Activated T-cell treated with anti-CD3 and anti-CD28 coated beads, Interleukin-2, amount 50 U/mL, for 24 hours (primary cell): ENCODE results near the gene RXFP3.
"Not testable (repeated sequence)": the region's sequence is repeated elsewhere in the genome, so short reads cannot be mapped to it uniquely, and the experiment has no call there.

Experiments
- DNase-seq: peaks from one replicate; pipeline ENCODE4 v3.0.0-alpha.2; 2020
- H3K27ac Mint-ChIP-seq: 2 replicates; pipeline ENCODE4 v1.8.0; 2020; ENCODE audit warnings: mild to moderate bottlenecking, mixed read lengths
- H3K27me3 Mint-ChIP-seq: 2 replicates; pipeline ENCODE4 v1.8.0; 2020; ENCODE audit warnings: mixed read lengths
- H3K36me3 Mint-ChIP-seq: 2 replicates; pipeline ENCODE4 v1.8.0; 2020; ENCODE audit warnings: low read depth, mixed read lengths
- H3K4me1 Mint-ChIP-seq: 2 replicates; pipeline ENCODE4 v1.8.0; 2020; ENCODE audit warnings: low read depth, mixed read lengths
- H3K4me3 Mint-ChIP-seq: 2 replicates; pipeline ENCODE4 v1.8.0; 2020; ENCODE audit warnings: mild to moderate bottlenecking, moderate library complexity, mixed read lengths
- H3K9me3 Mint-ChIP-seq: 2 replicates; pipeline ENCODE4 v1.8.0; 2020; ENCODE audit warnings: mixed read lengths

The RXFP3 gene, protein sequence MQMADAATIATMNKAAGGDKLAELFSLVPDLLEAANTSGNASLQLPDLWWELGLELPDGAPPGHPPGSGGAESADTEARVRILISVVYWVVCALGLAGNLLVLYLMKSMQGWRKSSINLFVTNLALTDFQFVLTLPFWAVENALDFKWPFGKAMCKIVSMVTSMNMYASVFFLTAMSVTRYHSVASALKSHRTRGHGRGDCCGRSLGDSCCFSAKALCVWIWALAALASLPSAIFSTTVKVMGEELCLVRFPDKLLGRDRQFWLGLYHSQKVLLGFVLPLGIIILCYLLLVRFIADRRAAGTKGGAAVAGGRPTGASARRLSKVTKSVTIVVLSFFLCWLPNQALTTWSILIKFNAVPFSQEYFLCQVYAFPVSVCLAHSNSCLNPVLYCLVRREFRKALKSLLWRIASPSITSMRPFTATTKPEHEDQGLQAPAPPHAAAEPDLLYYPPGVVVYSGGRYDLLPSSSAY

DNA sequence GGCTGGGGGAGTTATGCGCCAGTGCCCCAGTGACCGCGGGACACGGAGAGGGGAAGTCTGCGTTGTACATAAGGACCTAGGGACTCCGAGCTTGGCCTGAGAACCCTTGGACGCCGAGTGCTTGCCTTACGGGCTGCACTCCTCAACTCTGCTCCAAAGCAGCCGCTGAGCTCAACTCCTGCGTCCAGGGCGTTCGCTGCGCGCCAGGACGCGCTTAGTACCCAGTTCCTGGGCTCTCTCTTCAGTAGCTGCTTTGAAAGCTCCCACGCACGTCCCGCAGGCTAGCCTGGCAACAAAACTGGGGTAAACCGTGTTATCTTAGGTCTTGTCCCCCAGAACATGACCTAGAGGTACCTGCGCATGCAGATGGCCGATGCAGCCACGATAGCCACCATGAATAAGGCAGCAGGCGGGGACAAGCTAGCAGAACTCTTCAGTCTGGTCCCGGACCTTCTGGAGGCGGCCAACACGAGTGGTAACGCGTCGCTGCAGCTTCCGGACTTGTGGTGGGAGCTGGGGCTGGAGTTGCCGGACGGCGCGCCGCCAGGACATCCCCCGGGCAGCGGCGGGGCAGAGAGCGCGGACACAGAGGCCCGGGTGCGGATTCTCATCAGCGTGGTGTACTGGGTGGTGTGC, at the start of gene RXFP3:
Gene RXFP3 (plus strand): TSS at position 6 of the 636 bp plus-strand sequence. CDS start 355 bp downstream, at position 361.
- peak; percentile 30 for DNase-seq
- Mint-ChIP-seq H3K27me3 (peaks cover 65% of the 10 kb centered on the region), H3K27ac (no peak within 1 kb of the TSS), H3K36me3 (no peaks in the 10 kb centered on the region), H3K9me3 (no peaks in the 10 kb centered on the region), H3K4me3 (no peak within 1 kb of the TSS), H3K4me1 (peaks cover 11% of the 10 kb centered on the region)

DNA sequence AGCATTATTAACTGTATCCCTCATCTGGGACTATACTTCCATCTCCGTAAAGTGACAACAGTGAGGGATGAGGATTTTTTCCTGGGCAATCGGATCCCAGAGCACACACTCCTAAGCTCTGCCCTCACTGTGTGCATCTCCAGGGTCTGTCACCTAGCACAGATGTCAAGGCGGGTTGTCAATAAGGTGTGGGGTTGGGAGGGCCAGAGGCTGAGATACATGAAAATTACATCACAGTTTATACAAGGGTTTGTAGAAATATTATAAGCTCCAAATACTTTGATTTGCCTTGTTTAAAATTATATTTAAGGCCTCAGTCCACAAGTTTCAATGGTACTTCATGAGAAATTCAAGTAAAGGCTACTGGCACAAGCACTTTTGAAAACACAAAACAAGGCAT, 48.9 kb upstream of the RXFP3 start:
- Mint-ChIP-seq H3K4me3 (no peak overlapping the region), H3K4me1 (peaks cover 7% of the 10 kb centered on the region), H3K27ac (no peak overlapping the region), H3K9me3 (no peaks in the 10 kb centered on the region), H3K27me3 (peaks cover 38% of the 10 kb centered on the region), H3K36me3 (no peaks in the 10 kb centered on the region)
- DNase-seq: no peak

GRCh38 chr5:33888587-33888986, 47.6 kb upstream of the RXFP3 start:
- Mint-ChIP-seq H3K9me3 (no peaks in the 10 kb centered on the region), H3K27me3 (peaks cover 52% of the 10 kb centered on the region), H3K36me3 (no peaks in the 10 kb centered on the region), H3K4me1 (peaks cover 7% of the 10 kb centered on the region), H3K27ac (no peak overlapping the region), H3K4me3 (no peak overlapping the region)
- DNase-seq: no peak

- Mint-ChIP-seq H3K4me3 (no peak overlapping the region), H3K27me3 (peaks cover 64% of the 10 kb centered on the region), H3K9me3 (no peaks in the 10 kb centered on the region), H3K27ac (no peak overlapping the region), H3K4me1 (peaks cover 7% of the 10 kb centered on the region), H3K36me3 (no peaks in the 10 kb centered on the region)
- no peak for DNase-seq
Measured at GRCh38 chr5:33890131-33891032, 45.8 kb upstream of the RXFP3 start.

- no peak overlapping the region for H3K4me3 Mint-ChIP-seq
- DNase-seq: no peak
- no peak overlapping the region for H3K27ac Mint-ChIP-seq
- peaks cover 67% of the 10 kb centered on the region for H3K27me3 Mint-ChIP-seq
- H3K9me3 Mint-ChIP-seq: no peaks in the 10 kb centered on the region
- H3K4me1 Mint-ChIP-seq: peaks cover 7% of the 10 kb centered on the region
- H3K36me3 Mint-ChIP-seq: no peaks in the 10 kb centered on the region
Measured at GRCh38 chr5:33891446-33891787, 44.8 kb upstream of the RXFP3 start.

DNA sequence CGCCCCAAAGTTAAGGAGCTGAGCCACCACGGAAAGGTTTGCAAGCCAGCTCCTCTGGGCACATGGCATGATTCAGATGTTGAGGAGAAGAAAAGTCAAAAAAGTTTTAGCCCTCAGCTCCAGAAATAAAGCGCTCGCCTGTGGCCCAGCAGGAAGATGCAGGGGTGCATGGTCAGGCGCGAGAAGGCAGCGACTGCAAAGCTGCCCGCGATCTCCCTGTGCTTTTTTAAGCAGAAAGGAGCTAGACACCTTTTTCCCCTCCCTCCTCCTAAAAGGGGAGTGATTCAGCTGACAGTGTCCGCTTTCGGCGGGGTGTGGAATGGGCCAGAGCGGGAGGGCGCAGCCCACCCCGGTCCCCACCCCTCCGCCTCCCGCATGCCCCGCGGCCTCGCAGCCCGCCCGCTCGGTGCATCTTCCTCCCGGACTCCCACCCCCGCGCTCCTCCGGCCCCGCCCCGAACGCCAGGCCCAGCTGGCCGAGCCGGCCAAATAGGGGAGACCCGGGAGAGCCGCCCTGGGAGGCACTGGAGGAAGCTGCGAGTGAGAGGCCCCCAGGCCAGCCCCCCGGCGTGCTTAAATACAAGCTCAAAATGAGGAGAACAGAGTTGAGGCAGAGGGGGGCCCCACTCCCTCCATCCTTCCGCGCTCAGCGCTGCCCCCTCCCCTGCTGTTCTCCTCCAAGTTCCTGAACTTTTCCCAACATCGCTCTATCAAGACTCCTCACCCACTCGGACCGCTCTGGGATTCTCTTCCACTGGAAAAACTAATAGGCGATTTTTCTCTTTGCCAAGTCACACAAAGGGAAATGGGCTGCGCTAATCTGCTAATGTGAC, 44.2 kb upstream of the RXFP3 start, which contains the start of gene ADAMTS12:
Gene ADAMTS12 (minus strand): TSS at position 203 of the 832 bp plus-strand sequence. CDS start 134 bp downstream, at position 69.
- Mint-ChIP-seq H3K9me3 (no peaks in the 10 kb centered on the region), H3K36me3 (no peaks in the 10 kb centered on the region), H3K4me3 (no peak within 1 kb of the TSS), H3K27ac (no peak within 1 kb of the TSS), H3K4me1 (peaks cover 7% of the 10 kb centered on the region), H3K27me3 (peaks cover 70% of the 10 kb centered on the region)
- DNase-seq: no peak

DNA sequence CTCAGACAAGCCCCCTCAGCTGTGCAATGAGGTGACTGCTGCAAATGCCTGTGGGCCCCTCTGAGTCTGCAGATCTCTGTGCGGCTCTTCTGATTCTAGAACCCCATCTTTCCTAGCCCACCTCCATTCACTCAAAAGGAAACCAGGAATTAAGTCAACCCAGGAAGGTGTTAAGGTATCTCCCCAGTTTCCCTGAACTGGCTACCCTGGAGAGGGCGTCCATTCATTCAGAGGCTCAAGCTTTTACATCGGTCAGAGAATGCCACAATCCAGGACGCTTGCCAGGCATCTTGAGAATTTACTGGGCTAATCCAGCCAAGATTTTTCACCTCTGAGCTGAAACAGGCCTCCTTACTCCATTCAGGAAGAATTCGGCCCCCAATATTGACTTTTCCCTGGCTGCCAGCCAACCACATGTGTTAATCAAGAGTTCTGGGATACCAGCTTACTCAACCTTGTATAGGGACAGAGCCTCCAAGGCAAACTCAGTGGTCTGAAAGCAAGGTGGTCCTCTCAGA, 43.5 kb upstream of the RXFP3 start:
- Mint-ChIP-seq H3K27ac (no peak overlapping the region), H3K27me3 (peaks cover 68% of the 10 kb centered on the region), H3K36me3 (no peaks in the 10 kb centered on the region), H3K4me1 (peaks cover 7% of the 10 kb centered on the region), H3K4me3 (no peak overlapping the region), H3K9me3 (no peaks in the 10 kb centered on the region)
- DNase-seq: no peak

DNA sequence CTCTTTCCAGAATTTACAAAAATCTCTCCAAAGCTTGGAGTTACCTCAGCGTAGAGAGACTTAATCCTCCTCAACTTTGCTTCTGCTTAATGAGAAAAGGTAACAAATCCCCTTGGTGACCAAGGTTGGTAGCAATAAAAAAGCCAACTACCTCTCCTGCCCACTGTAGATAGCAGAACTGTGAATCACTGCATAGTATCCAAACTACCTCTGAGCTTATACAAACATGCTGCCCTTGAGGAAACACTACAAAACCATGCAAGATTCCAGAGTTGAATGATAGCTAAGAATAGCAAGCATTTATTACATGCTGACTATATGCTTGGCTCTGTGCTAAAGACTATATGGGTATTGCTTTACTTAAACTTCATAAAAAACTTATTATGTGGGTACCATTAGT, 41.6 kb upstream of the RXFP3 start:
- Mint-ChIP-seq H3K9me3 (no peaks in the 10 kb centered on the region), H3K36me3 (no peaks in the 10 kb centered on the region), H3K4me1 (peaks cover 7% of the 10 kb centered on the region), H3K27ac (no peak overlapping the region), H3K4me3 (no peak overlapping the region), H3K27me3 (peaks cover 61% of the 10 kb centered on the region)
- DNase-seq: no peak

DNA sequence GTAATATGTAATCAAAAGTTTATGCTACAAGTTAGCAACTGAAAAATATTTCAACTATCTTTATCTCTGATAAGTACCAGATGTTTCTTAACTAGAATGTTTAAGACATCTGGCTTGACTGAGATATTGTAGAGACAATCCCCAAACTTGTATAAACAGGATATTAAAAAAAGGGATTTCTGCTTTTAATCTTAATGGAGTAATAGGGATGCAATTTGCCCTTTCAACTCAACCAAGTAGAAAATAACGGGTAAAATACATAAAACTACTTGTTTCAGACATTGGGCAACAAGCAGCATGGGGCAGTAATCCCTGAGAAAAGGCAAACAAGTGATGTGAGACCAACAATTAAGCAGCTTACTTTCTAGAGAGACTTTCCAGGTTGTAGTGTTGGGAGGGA, 35.0 kb upstream of the RXFP3 start:
- H3K27ac Mint-ChIP-seq: no peak overlapping the region
- DNase-seq: no peak
- H3K4me3 Mint-ChIP-seq: no peak overlapping the region
- H3K27me3 Mint-ChIP-seq: peaks cover 8% of the 10 kb centered on the region
- no peaks in the 10 kb centered on the region for H3K4me1 Mint-ChIP-seq
- H3K36me3 Mint-ChIP-seq: no peaks in the 10 kb centered on the region
- H3K9me3 Mint-ChIP-seq: peaks cover 19% of the 10 kb centered on the region

GRCh38 chr5:33903118-33903517, 33.1 kb upstream of the RXFP3 start:
- Mint-ChIP-seq H3K36me3 (no peaks in the 10 kb centered on the region), H3K4me3 (no peak overlapping the region), H3K4me1 (no peaks in the 10 kb centered on the region), H3K27ac (no peak overlapping the region), H3K9me3 (peaks cover 35% of the 10 kb centered on the region), H3K27me3 (peaks cover 4% of the 10 kb centered on the region)
- no peak for DNase-seq

DNA sequence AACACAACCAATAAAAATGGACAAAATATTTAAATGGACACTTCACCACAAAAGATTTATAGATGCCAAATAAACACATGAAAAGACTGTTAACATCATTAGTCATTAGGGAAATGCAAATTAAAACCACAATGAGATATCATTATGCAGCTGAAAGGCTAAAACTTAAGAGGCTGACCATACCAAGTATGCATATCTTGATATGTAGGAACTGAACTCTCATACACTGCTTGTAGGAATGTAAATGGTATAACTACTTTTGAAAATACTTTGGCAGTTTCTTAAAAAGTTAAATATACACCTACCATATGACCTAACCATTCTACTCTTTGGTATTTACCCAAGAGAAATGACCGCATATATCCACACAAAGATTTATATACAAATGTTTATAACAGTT, 30.8 kb upstream of the RXFP3 start:
- no peak for DNase-seq
- Mint-ChIP-seq H3K4me1 (no peaks in the 10 kb centered on the region), H3K36me3 (no peaks in the 10 kb centered on the region), H3K27me3 (no peaks in the 10 kb centered on the region), H3K27ac (no peak overlapping the region), H3K9me3 (peaks cover 39% of the 10 kb centered on the region), H3K4me3 (no peak overlapping the region)

DNA sequence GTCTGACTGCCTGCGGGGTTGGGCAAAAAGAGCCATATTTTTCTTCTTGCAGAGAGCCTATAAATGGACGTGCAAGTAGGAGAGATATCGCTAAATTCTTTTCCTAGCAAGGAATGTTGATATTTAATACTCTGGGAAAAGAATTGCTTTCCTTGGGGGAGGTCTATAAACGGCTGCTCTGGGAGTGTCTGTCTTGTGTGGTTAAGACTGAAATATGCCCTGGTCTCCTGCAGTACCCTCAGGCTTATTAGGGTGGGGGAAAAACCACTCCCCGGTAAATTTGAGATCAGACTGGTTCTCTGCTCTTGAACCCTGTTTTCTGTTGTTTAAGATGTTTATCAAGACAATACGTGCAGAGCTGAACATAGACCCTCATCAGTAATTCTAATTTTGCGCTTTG, 29.9 kb upstream of the RXFP3 start:
- H3K4me3 Mint-ChIP-seq, H3K27me3 Mint-ChIP-seq, H3K27ac Mint-ChIP-seq, H3K36me3 Mint-ChIP-seq, DNase-seq, H3K4me1 Mint-ChIP-seq: not testable (repeated sequence)
- H3K9me3 Mint-ChIP-seq: peaks cover 39% of the 10 kb centered on the region

- not testable (repeated sequence) for H3K4me3 Mint-ChIP-seq, DNase-seq, H3K36me3 Mint-ChIP-seq, H3K27ac Mint-ChIP-seq, H3K27me3 Mint-ChIP-seq, H3K4me1 Mint-ChIP-seq
- H3K9me3 Mint-ChIP-seq: peaks cover 24% of the 10 kb centered on the region
Measured at GRCh38 chr5:33914844-33915243, 21.3 kb upstream of the RXFP3 start.

- H3K27ac Mint-ChIP-seq: no peak overlapping the region
- H3K4me3 Mint-ChIP-seq: no peak overlapping the region
- no peak for DNase-seq
- no peaks in the 10 kb centered on the region for H3K36me3 Mint-ChIP-seq
- peaks cover 17% of the 10 kb centered on the region for H3K9me3 Mint-ChIP-seq
- H3K4me1 Mint-ChIP-seq: no peaks in the 10 kb centered on the region
- H3K27me3 Mint-ChIP-seq: peaks cover 24% of the 10 kb centered on the region
Measured at GRCh38 chr5:33921002-33921401, 15.2 kb upstream of the RXFP3 start.
